ENCODE measurements around the gene DIO2. TPM values are rescaled to one million over a fixed set of nuclear protein-coding genes. Genes with fewer than 3 reads are reported as not detected.

The DIO2 gene
- polyA plus RNA-seq (2013, experiment 1 of 4): 0.09 TPM
- polyA plus RNA-seq (2013, experiment 2 of 4): 0.39 TPM
- 0.11 TPM for polyA plus RNA-seq (2013, experiment 3 of 4)
- 0.04 TPM for polyA plus RNA-seq (2013, experiment 4 of 4)

DNA sequence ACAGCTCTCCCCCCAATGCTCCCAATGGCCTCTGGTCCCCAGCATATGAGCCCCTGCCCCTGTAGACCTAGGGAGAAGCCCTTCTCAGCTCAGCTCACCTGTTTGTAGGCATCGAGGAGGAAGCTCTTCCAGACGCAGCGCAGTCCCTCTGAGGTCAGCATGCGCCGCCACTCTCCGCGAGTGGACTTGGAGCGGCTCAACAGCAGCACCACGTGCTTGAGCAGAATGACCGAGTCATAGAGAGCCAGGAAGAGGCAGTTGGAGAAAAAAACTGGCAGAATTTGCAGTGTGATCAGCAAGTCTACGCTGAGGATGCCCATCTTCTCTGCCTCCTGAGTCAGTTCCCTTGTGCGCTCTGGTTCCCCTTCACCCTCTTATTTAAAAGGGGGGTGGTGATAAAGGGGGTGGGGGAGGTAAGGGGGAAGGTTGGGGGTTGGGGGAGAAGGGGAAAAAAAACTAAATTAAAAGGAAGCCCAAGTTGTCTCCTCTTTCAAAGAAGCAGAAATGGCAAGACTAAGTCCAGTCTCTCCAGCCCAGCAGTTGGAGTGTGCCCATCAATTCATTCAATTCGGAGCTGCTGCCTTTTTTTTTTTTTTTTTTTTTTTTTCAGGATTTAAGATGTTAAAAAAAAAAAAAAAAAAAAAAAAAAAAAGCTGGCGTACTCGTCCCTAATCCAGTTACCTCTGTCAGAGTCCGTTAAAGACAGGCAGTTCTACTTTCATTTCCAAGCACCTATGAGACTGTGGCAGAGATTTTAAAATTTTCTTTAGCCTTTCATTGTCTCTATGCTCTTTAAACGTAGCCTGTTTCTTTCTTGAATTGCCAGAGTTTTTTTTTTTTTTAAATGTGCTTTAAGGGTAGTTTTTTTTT, at the start of gene DIO2:
DIO2 (minus strand) TSS at position 352 of the 870 bp plus-strand sequence; CDS start at position 320, 32 bp downstream.
- Histone ChIP-seq H3K36me3 (ENCODE audit: control insufficient read depth, insufficient read depth, low read length) (no peaks in the 10 kb centered on the region), H3K27me3 (ENCODE audit: control insufficient read depth, insufficient read depth, low read length, poor library complexity, severe bottlenecking) (no peaks in the 10 kb centered on the region), H3K27ac (ENCODE audit: insufficient read depth, low read depth, low read length, poor library complexity, severe bottlenecking) (no peak within 1 kb of the TSS), H3K9me3 (ENCODE audit: control insufficient read depth, low read length) (no peaks in the 10 kb centered on the region), H3K4me1 (ENCODE audit: control insufficient read depth, insufficient read depth, low read length) (no peaks in the 10 kb centered on the region), H3K4me3 (ENCODE audit: insufficient read depth, low read depth, low read length) (no peak within 1 kb of the TSS)
- WGBS, 2 experiments: 83 to 85% methylated on average over 12 to 14 of the region's 17 CpGs

DNA sequence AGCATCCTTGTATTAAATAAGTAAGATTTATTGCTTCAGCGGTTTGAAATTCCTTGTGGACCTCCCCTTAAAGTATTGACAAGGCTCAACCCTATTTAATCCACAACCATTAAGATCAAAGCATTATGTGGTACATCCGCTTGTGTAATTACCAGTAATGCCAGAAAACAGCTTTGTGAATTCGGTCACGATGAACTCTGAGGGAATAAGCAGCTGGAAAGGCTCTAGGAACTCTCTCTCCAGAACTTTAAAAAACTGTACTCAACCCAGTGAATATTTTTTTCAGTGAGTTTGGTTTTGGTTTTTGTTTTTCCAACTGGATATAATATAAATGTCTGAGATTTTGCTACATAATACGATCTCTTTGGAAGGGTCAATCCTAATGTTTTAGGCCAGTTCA, 49.3 kb upstream of the DIO2 start:
- no peaks in the 10 kb centered on the region for H3K4me1 ChIP-seq (ENCODE audit: control insufficient read depth, insufficient read depth, low read length)
- 92 to 98% methylated on average over 5 of the region's 5 CpGs for WGBS, 2 experiments
- no peak overlapping the region for H3K27ac ChIP-seq (ENCODE audit: insufficient read depth, low read depth, low read length, poor library complexity, severe bottlenecking)
- no peaks in the 10 kb centered on the region for H3K36me3 ChIP-seq (ENCODE audit: control insufficient read depth, insufficient read depth, low read length)
- H3K4me3 ChIP-seq (ENCODE audit: insufficient read depth, low read depth, low read length): no peak overlapping the region
- no peaks in the 10 kb centered on the region for H3K27me3 ChIP-seq (ENCODE audit: control insufficient read depth, insufficient read depth, low read length, poor library complexity, severe bottlenecking)
- H3K9me3 ChIP-seq (ENCODE audit: control insufficient read depth, low read length): no peaks in the 10 kb centered on the region

DNA sequence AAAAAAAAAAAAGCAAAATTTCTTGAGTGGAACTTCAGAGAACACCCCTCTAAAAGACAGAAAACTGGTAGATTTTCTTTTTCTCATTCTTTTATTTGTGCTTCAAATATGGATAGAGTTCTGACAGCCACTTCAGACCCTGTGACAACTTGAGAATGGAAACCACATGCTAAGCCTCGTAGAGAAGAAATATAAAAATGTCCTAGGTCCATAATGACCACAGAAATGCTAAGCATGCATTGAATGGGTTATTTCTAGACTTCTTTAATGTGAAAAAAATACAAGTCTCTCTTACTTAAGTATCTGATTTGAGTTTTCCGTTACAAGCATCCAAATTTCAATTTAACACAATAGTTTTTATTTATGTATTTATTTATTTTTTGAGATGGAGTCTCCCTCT, 28.3 kb upstream of the DIO2 start:
- WGBS, 2 experiments: 80 to 83% methylated on average over 1 of the region's 2 CpGs
- Histone ChIP-seq H3K9me3 (ENCODE audit: control insufficient read depth, low read length) (no peaks in the 10 kb centered on the region), H3K27ac (ENCODE audit: insufficient read depth, low read depth, low read length, poor library complexity, severe bottlenecking) (no peak overlapping the region), H3K36me3 (ENCODE audit: control insufficient read depth, insufficient read depth, low read length) (no peaks in the 10 kb centered on the region), H3K27me3 (ENCODE audit: control insufficient read depth, insufficient read depth, low read length, poor library complexity, severe bottlenecking) (no peaks in the 10 kb centered on the region), H3K4me3 (ENCODE audit: insufficient read depth, low read depth, low read length) (no peak overlapping the region), H3K4me1 (ENCODE audit: control insufficient read depth, insufficient read depth, low read length) (no peaks in the 10 kb centered on the region)

DNA sequence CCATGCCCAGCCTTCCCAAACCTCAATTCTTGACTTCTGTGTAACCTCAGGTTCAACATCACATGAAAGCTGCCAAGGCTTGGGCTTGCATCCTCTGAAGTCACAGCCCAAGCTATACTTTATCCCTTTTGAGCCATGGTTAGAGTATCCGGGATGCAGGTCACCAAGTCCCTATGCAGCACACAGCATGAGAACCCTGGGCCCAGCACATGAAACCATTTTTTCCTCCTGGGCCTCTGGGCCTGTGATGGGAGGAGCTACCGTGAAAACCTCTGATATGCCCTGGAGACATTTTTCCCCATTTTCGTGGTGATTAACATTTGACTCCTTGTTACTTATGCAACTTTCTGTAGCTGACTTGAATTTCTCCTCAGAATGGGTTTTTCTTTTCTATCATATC, 25.8 kb upstream of the DIO2 start:
- Histone ChIP-seq H3K27ac (ENCODE audit: insufficient read depth, low read depth, low read length, poor library complexity, severe bottlenecking) (no peak overlapping the region), H3K9me3 (ENCODE audit: control insufficient read depth, low read length) (no peaks in the 10 kb centered on the region), H3K4me3 (ENCODE audit: insufficient read depth, low read depth, low read length) (no peak overlapping the region), H3K27me3 (ENCODE audit: control insufficient read depth, insufficient read depth, low read length, poor library complexity, severe bottlenecking) (no peaks in the 10 kb centered on the region), H3K4me1 (ENCODE audit: control insufficient read depth, insufficient read depth, low read length) (no peaks in the 10 kb centered on the region), H3K36me3 (ENCODE audit: control insufficient read depth, insufficient read depth, low read length) (no peaks in the 10 kb centered on the region)
- WGBS, 2 experiments: 89 to 92% methylated on average over 3 of the region's 3 CpGs

DNA sequence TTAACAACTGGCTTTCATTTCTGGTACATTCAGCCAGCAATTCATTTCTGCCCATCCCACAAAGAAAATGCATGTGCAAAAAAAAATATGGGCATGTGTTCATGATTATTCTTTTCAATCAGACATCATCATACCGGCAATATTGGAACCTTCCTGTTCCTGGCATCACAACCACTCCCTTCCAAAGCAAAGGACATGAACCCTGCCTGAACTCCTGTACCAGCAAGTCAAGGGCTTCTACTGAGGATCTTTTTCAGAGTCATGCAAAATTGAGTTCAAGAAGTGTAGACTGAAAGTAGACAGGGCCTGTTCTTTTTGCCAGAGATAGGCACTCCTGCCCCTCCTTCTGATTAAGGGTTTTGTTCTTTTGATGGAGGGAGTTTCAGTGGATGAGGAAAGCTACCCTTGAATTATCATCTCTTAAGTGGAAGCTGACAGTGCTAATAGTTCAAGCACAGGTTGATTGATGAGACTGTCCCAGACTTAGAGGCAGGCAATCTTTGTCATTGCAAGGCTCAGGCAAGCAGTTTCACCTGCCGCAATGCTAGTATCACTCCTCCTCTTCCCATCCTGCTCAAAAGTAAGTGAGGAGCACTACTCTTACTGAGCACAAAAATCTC, 22.3 kb upstream of the DIO2 start:
- no peaks in the 10 kb centered on the region for H3K36me3 ChIP-seq (ENCODE audit: control insufficient read depth, insufficient read depth, low read length)
- H3K27me3 ChIP-seq (ENCODE audit: control insufficient read depth, insufficient read depth, low read length, poor library complexity, severe bottlenecking): no peaks in the 10 kb centered on the region
- no peaks in the 10 kb centered on the region for H3K4me1 ChIP-seq (ENCODE audit: control insufficient read depth, insufficient read depth, low read length)
- 93 to 96% methylated on average over 2 of the region's 2 CpGs for WGBS, 2 experiments
- H3K4me3 ChIP-seq (ENCODE audit: insufficient read depth, low read depth, low read length): no peak overlapping the region
- H3K27ac ChIP-seq (ENCODE audit: insufficient read depth, low read depth, low read length, poor library complexity, severe bottlenecking): no peak overlapping the region
- H3K9me3 ChIP-seq (ENCODE audit: control insufficient read depth, low read length): no peaks in the 10 kb centered on the region

DNA sequence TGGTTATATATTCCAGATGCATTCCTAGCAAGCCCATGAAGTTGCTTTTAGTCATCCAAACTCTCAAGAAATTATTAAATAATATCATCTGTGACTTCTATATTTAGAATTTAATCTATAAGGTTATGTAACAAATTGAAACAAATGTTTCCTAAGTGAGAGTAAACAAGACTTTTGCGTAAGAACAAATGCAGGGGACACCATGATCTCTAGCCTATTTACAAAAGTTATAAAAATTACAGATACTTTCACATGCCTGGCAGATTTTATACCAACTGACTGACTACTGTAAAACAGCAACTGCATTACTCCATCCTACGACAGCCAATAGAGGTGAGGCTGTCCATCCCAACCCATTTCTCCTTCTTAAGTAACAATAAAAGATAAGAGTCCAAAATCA, 20.4 kb upstream of the DIO2 start:
- Histone ChIP-seq H3K4me1 (ENCODE audit: control insufficient read depth, insufficient read depth, low read length) (no peaks in the 10 kb centered on the region), H3K36me3 (ENCODE audit: control insufficient read depth, insufficient read depth, low read length) (no peaks in the 10 kb centered on the region), H3K4me3 (ENCODE audit: insufficient read depth, low read depth, low read length) (no peak overlapping the region), H3K27ac (ENCODE audit: insufficient read depth, low read depth, low read length, poor library complexity, severe bottlenecking) (no peak overlapping the region), H3K27me3 (ENCODE audit: control insufficient read depth, insufficient read depth, low read length, poor library complexity, severe bottlenecking) (no peaks in the 10 kb centered on the region), H3K9me3 (ENCODE audit: control insufficient read depth, low read length) (no peaks in the 10 kb centered on the region)
- WGBS, 2 experiments: 92 to 93% methylated on average over 2 of the region's 2 CpGs

DNA sequence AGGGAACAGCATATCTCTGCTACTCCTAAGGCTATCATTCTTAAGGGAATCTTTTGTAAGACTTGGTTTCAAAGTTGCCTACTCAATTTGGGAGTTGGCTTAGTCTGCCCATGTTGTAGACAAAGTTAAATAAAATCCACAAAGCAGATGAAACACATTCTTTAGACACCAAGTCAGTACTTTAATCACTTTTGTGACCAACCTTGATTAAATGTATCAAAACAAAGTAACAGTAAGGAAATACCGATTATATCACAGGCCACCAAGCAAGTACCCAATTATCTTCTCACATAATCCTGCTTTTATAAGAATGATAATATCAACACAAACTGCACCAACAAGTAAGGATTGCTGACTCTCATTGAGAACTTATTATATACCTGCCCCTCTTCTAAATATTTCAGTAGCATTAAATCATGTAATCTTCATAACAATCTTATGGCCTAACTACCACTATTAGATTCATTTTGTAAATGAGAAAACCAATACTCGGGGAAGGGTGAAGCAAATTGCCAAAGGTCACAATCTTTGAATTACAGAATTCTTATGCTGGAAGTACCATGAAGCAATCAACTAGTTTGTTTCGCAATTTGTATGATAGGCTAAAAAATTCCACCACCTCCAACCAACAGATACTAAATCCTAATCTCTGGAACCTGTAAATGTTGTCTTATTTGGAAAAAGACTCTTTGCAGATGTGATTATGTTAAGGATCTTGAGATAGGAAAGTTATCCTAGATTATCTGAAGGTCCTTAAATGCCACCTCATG, 12.6 kb upstream of the DIO2 start:
- WGBS, 2 experiments: 100% methylated on average over 2 to 3 of the region's 3 CpGs
- Histone ChIP-seq H3K4me3 (ENCODE audit: insufficient read depth, low read depth, low read length) (no peak overlapping the region), H3K4me1 (ENCODE audit: control insufficient read depth, insufficient read depth, low read length) (no peaks in the 10 kb centered on the region), H3K27ac (ENCODE audit: insufficient read depth, low read depth, low read length, poor library complexity, severe bottlenecking) (no peak overlapping the region), H3K27me3 (ENCODE audit: control insufficient read depth, insufficient read depth, low read length, poor library complexity, severe bottlenecking) (no peaks in the 10 kb centered on the region), H3K9me3 (ENCODE audit: control insufficient read depth, low read length) (no peaks in the 10 kb centered on the region), H3K36me3 (ENCODE audit: control insufficient read depth, insufficient read depth, low read length) (no peaks in the 10 kb centered on the region)

DNA sequence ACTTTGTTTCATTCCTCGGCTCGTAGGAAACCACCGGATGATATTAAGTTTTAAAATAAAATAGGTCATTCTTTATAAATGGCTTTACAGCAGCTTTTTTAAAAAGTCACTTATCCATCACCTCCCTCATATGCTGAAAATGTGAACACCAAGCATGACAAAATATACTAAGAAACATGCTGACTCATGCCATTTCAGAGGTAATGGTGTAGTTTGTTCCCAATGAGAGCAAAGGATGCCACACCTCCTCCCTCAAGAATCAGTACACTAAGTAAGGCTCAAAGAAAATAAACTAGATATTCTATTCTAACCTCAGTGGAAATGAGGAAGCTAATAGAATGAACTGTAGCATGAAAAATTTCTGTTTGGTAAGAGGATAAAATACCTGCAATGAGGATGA, 5.5 kb upstream of the DIO2 start:
- Histone ChIP-seq H3K27me3 (ENCODE audit: control insufficient read depth, insufficient read depth, low read length, poor library complexity, severe bottlenecking) (no peaks in the 10 kb centered on the region), H3K4me3 (ENCODE audit: insufficient read depth, low read depth, low read length) (no peak overlapping the region), H3K36me3 (ENCODE audit: control insufficient read depth, insufficient read depth, low read length) (no peaks in the 10 kb centered on the region), H3K4me1 (ENCODE audit: control insufficient read depth, insufficient read depth, low read length) (no peaks in the 10 kb centered on the region), H3K9me3 (ENCODE audit: control insufficient read depth, low read length) (no peaks in the 10 kb centered on the region), H3K27ac (ENCODE audit: insufficient read depth, low read depth, low read length, poor library complexity, severe bottlenecking) (no peak overlapping the region)
- WGBS, 2 experiments: 92 to 100% methylated on average over 2 to 3 of the region's 3 CpGs

DNA sequence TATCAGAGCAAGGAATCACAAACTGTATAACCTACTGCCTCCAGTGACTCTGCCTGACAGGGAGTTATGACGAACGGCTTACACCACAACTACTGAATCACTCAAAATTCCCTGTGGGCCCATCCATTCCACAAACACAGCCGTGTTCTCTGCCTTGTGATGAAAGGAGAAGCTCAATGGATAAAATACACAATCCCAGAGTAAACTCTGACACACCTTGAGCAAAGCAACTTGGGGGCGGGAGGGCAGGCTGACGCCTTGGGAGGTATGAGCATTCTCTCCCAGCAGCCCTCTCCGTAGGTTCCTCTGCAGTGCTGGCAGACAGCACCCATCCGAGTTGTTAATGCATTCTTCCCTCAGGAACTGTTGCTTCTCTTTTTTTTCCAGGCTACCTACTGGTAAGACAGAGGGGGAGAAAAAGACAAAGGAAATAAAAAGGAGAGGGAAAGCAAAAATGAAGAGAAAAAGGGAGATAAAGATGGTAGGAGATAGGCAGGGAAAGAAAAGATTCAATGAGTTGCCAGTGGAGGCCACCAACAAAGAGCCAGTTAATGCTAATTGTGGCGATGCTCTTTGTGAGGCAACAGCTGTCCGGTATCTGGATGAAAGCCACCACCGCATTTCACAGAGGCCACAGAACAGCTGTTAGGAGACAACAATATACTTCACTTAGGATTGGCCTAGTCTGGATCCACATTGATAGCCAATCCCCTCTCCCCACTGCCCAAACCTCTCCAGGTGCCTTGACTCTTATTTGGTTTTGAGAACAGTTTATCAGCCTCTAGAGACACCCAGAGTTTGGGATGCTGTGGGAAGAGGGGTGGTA, 4.7 kb upstream of the DIO2 start:
- H3K27ac ChIP-seq (ENCODE audit: insufficient read depth, low read depth, low read length, poor library complexity, severe bottlenecking): no peak overlapping the region
- WGBS, 2 experiments: 75 to 76% methylated on average over 10 of the region's 10 CpGs
- no peaks in the 10 kb centered on the region for H3K36me3 ChIP-seq (ENCODE audit: control insufficient read depth, insufficient read depth, low read length)

More for the DNA sequence above, 4.7 kb upstream of the DIO2 start:
- H3K4me1 ChIP-seq (ENCODE audit: control insufficient read depth, insufficient read depth, low read length): no peaks in the 10 kb centered on the region
- H3K27me3 ChIP-seq (ENCODE audit: control insufficient read depth, insufficient read depth, low read length, poor library complexity, severe bottlenecking): no peaks in the 10 kb centered on the region
- no peak overlapping the region for H3K4me3 ChIP-seq (ENCODE audit: insufficient read depth, low read depth, low read length)
- no peaks in the 10 kb centered on the region for H3K9me3 ChIP-seq (ENCODE audit: control insufficient read depth, low read length)

Data from ectodermal cell (in vitro differentiated cells).